NCI-H1048 (cell line): ENCODE results near the gene PHLDA2.
A peak's percentile ranks its signal among the peaks of the same experiment; 100 is the strongest.
"Not testable (repeated sequence)": the region's sequence is repeated elsewhere in the genome, so short reads cannot be mapped to it uniquely, and the experiment has no call there.

ENCODE experiments used
- DNase-seq: peaks from one replicate; lab custom pipeline; 2025; lab: John Stamatoyannopoulos, UW

PHLDA2 gene

DNA sequence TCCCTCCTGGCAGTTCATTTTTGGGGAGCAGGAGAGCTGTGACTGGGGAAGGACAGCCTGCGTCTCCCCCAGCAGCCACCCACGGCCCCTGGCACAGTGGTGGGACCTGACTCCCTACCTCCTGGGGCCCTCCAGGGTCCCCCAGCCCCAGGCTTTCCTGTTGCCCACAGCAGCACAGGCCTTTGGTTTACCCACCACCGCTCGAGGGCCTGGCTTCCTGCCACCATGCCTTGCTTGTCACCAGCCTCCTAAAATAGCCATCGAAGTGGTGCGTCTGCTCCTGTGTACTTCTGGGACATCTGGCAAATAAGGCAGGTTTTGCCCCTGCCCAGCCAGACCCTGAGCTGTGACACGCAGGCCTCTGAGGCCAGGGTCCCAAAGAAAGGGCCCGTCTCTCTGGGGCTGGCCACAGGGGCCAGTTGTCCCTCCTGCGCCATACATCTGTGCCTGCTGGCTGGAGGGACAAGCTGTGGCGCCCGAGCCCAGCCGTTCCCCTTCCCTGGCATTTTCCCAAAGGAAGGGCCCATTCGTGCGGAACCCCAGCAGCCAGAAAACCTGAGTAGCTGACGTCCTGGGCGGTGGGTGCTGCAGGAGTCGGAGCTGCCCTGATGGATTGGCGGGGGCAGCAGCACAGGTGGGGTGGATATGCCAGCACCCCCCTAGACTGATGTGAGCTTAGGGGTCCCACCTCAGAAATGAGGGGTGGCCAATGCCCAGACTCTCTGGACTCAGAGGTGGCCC is 14.6 kb downstream of the PHLDA2 start:
- no peak for DNase-seq

DNA sequence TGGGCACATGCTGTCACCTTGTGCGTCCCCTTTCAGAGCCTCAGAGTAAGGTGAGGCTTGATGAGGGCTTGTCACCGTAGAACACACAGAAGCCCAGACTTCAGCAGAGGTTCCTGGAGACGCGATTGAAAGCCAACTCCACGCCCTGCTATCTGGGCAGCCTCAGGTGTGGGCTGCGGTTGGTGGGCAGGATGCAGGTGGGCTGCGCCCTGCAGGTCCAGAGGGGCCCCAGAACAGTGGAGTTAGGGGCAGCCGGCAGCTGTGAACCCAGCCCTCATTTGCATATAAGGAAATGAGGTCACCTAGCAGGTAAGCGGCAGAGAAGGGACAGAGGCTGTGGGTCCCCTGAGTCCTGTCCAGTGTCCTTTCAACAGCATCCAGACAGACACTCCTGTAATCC is 15.4 kb downstream of the PHLDA2 start:
- DNase-seq = no peak

DNA sequence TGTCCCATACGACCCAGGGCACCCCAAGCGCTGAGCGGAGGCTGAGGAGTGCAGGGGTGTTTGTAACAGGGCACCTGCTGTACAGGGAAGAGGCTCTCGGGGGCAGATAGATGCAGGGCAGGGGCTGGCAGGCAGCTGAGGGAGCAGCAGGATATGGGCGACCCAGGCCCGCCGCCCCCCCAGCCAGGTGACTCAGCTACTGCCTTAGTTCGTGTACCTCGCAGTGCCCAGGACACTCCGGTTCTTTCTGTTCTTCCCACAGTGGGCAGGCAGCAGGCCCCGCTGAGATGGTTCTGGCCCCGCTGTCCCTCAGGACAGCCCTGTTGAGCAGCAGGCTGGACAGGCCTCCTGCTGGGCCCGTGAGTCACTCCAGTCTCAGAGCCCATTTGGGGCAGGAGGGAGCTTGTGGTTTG is 16.2 kb downstream of the PHLDA2 start:
- DNase-seq = no peak

DNA sequence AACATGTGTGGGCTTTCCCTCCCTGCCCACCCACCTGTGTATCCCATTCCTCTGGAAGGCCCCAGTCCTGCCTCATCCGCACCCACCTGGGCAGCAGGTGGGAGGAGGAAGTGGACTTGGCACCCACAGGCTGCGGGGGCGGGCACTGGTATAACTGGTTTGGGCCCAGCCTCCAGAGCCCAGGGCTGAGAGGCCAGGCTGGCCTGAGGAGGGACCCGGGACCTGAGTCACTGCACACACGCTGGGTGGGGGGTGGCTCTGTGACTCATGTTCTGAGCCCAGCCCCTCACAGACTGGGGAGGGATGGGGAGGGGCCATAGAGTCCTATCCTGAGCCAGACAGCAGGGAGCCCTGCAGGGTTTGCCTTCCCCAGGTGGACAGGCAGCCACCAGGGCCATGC is 16.7 kb downstream of the PHLDA2 start:
- no peak for DNase-seq

DNA sequence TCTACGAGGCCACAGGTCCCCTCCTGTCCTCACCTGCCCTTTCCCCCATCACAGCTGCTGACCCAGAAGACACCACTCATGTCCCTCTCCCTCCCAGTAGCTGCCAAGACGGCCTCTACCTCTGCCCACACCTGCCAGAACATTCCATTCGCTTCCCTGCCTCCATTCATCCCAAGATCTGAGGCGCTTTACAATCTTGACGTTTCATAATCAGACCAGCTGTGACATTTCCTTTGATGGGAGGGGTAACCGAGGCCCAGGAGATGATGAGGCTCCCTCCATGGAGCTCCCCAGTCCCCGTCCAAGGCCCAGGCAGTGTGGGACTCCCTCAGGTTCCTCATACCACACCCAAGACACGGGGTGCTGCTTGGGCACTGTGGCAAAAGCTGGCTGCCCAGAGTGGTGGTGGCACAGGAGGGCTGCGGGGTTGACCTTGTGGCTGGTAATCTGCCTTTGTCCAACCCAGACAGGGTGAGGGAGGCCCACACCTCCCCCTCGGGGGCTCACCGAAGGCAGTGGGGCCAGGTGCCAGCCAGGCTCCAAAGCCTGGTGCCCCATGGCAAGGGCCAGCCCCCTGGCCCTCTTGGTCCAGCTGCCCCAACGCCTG is 17.3 kb downstream of the PHLDA2 start:
- DNase-seq = no peak

DNA sequence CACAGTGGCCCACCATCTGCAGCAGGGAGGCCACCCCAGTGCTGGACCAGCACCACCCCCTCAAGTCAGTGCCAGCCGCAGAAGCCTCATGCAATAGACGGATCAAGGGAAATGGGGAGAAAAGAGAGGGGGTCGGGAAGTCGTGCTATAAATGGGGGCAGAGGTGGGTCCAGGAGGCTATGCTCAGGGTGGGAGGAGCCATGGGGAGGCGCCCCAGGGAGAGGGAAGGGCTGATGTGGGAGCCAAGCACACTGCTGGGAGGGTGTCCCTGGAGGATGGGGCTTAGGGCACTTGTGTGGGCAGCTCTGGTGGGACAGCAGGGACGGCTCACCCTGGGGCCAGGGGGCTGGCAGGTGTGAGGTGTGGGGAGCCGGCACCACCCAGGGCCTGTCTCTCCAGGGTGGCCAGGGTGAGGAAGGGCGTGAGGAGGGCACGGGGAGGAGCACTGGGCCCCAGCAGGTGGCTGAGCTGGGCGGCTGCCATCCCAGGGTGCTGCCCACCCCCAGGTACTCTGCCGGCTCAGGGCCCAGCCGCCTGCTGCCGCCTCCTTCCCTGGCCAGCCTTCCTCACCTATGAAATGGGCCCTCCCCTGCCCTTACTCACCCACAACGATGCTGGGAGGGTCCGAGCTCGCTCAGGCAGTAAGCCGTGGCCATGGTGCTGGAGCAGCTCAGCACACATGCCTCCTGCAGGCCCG is 18.0 kb downstream of the PHLDA2 start:
- no peak for DNase-seq

DNA sequence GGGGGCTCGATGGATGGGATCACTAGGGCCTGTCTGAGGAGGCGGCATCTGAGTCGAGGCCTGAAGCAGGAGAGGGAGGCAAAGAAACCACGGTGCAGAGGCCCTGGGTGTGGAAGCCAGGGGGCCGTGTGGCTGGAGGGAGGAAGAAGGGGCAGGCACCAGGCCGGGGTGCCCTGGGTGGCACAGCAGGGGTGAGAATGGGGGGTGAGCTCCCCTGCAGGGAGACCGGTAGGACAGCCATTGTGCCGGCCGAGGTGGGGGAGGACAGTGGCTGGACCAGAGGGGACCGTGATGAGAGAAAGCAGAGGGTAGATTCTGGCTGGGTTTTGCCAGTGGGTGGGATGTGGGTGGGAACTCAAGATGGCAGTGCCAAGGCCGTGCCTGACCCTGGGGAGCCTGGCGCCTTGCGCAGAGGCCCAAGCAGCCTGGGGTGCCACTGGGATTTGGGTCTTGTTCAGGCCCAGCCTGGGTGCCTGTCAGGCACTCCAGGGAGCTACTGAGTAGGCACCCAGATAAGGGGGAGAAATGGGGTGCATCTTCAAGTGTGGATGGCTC is 18.7 kb downstream of the PHLDA2 start:
- DNase-seq = no peak

DNA sequence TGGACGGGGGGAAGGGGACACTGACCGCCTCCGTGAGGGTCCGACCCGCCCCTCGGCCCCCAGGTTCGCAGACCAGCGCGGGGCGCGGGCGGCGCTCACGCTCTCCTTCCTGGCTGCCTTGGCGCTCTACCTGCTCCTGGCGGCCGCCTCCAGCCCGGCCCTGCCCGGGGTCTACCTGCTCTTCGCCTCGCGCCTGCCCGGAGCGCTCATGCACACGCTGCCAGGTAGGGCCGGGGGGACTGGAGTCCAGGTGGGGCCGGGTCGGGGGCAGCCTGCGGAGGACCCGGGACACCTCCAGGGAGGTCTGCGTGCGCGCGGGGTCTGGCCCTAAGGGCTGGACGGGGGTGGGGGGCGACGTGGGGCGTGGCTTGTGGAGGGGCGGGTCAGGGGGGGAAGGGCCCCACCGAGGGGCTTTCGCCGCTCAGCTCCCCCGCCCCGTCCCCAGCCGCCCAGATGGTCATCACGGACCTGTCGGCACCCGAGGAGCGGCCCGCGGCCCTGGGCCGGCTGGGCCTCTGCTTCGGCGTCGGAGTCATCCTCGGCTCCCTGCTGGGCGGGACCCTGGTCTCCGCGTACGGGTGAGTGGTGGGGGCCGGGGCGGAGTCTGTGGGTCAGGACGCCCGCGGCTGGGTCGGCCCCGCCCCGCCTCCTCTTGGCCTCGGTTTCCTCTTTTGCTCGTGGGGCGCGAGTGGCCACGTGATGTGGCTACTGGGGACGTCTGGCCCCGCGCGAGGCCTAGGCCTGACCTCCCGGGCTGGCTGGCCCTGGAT is 19.9 kb downstream of the PHLDA2 start:
- DNase-seq = no peak

DNA sequence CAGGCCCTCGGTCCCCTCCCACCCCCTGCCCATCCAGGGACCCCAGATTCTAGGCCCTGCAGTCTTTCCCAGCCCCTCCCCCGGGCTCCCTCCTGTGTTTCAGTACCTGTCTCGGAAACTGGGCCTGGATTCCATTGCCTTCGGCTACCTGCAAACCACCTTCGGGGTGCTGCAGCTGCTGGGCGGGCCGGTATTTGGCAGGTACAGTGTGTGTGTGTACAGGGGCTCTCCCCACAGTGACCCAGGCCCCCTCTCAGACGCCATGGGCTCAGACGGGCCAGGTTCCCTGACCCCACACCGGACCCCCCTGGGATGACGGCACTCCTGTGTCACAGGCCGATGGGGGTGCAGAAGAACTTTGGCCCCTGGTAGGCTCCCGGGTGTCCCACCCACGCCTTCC is 21.1 kb downstream of the PHLDA2 start:
- DNase-seq = no peak

DNA sequence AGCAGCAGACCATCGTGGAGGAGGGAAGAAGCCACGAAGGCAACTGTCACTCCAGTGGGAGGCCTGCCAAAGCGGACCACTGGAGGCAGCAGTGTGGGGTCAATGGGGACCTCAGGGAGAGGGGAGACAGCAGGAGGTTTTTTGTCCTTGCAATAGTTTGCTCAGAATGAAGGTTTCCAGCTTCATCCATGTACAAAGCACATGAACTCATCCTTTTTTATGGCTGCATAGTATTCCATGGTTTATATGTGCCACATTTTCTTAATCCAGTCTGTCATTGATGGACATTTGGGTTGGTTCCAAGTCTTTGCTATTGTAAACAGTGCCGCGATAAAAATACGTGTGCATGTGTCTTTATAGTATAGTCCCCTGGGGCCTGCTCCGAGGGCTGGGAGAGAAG is 23.9 kb downstream of the PHLDA2 start:
- not testable (repeated sequence) for DNase-seq

DNA sequence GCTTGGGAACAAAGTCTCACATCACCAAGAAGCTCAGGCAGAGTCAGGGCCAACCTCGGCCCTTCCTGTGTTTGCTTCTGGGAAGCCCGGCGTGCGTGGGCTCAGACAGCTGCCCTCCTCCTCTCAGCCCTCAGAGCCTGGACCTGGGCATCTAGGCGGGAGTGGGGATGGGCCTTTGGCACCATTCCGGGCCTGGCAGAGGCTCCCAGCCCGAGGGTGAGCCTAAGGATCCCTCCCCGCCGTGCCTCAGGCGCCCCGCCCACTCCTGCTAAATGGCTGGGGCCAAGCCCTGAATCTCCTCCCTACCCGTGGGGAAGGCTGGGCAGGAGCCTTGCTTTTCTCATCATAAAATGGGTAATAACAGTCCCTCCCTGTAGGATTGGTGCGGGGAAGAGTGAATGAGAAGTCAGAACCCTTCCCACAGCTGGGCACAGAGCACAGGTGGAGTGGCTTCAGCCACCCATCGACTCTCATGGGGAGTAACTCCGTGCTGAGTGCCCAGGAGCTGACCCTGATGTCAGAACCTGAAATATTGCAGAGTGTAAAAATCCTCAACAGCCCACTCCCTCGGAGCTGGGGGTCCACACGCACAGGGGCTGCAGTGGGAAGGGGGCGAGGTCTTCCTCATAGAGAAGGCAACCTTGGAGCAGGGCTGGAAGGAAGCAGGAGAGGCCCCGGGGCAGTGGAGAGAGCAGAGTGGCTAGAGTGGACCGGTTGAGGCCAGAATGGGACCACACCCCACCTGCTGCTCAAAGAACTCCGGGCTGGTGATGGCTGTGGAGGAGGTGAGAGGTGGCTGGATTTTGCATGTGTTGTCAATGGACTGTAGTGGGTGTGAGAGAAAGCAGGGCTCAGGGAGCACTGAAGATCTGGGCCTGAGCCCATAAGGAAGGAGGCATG is 24.8 kb downstream of the PHLDA2 start:
- DNase-seq = no peak

DNA sequence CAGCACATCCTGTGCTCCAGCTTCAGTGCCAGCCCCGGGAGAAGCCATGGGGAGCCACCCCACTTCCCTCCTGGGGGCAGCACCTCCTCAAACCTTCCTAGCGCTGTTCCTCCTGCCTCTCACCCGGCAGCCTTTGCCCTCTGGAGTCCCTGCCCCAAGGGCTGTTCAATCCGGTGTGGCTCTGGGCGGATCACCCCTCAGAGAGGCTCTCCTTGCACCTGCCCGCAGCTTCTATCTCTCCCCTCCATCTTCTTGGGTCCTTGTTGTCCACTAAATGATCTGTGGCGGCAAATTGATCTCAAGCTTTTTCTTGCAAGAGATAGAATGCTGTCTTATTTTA is 25.6 kb downstream of the PHLDA2 start:
- no peak for DNase-seq

DNA sequence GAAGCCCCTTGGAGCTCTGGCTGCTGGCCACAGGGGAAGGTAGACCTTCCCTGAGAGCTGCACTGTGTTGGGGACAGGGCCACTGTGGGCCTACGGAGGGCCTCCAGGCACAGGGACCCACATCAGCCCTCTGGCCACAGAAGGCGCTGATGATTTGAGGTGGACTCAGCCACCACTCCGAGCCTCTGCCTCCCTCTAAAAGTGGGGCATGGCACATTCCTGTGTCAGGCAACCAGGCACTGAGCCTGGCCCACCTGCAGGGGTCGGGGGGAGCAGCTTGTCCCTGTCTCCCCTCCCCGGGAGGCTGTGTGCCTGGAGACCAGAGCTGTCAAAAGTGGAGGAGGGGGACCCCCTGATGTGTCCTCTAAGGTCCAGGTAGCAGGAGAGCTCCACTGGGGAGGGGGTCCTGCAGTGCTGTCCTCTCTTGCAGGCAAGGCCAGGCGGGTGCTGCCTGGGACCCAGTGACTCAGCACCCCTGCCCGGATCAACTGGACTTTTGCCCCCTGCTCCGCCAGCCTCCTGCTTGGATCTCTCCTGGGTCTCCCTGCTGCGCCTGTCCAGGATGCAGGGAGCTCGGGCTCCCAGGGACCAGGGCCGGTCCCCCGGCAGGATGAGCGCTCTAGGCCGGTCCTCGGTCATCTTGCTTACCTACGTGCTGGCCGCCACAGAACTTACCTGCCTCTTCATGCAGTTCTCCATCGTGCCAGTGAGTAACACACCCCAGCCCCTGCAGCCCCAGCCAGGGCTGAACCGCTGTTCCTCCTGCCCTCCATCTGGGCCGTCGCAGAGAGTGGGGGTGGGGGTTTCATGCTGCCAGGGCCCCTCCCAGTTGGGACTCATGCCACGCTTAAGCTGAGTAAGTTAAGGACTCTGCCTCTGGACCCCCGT is 26.2 kb downstream of the PHLDA2 start:
- DNase-seq = no peak

DNA sequence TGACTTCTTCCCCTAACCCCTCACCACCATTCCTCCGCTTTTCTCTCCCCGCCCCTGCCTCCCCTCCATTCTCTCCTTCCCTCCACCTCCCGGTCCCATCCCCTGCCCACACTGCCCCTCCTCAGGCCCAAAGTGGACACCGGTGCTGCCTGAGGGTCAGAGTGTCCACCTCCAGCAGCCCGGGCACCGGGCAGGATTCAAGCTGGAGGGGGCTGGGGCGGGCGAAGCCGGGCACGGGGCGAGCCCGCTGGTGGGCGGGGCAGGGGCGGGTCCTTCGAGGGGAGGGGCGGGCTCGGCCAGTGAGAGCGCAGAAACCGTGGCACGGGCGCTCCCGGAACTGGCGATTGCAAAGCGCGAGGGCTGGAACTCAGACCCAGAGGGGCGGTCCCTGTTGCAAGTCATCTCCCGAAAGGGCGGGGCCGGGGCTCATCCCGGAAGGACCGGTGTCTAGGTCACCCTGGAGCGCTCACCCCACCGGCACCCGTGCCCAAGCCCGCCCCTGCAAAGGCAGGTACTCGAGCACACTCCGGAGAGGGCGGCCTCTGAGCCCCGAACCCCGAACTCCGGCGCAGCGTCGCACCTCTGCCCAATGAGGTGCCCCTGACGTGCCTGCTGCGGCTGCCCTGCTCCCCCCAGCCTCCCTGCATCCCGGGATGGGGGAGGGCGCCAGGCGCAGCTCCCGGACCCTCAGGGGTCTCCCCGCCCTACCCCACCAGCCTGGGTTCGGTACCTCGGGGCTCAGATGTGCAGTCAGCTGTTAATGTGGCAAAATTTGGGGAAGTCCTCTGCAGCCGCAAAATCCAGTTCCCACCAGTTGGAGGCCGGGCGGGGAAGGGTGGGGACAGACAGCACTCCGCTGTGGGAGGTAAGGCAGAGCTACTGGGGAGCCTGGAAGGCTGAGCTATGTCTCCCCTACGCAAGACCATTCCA is 27.1 kb downstream of the PHLDA2 start:
- peak; percentile 78 for DNase-seq

DNA sequence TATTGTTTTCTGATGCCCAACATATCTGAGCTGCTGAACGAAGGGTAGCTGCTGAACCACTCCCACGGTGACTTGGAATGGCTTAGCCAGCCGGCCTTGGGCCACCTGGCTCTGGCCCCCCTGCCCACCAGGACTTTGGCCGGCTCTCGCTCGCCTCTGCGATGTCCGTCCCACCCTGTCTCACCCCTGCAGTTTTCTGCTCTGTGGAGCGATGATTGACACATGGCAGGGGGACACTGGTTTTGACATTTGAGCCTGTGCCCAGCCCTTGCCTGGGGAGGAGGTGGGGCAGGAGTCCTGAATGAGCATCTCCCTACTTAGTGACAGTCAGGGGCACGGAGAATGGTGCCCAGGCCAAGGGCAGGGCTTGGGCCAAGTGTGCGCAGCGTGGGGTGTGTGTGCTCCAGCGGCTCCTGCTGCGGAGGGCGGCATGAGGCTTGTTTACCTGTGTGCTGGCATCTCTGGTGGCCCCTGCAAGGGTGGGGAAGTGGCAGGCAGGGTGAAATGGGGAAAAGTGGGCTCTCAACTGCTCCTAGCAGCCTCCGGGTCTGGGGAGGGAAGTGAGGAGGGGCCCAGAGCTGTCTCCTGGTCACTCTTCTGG is 27.9 kb downstream of the PHLDA2 start:
- DNase-seq = no peak

DNA sequence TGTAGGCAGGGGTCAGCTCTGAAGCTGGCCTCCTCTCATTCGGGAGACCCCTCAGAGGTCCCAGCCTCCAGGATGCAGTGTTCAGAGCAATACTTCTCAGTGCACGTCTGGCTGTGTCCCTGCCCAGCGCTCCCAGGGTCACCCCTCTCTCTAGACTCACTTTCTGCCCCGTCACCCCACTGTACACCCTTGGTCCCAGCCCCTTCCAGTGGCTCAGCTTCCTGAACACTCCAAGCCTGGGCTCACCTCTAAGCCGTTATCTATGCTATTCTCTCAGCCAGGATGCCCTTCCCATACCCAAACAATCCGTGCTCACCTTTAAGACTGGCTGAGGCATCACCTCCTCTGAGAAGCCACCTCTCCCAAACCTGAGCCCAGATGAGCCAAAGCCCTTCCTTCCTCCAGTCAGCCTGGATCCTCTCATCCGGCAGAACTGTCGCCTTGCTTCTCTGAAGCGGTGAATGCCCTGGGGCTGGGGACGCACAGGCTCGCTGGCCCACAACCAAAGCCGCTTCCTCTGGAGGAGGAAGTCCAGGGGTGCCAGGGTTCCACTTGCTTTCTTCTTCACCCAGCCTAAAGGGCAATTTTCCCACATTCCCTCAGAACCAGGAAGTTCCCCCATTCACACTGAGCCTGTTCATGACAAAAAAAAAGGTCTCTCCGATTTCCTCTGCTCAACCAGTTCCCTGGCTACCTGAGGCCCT is 30.0 kb downstream of the PHLDA2 start:
- no peak for DNase-seq

DNA sequence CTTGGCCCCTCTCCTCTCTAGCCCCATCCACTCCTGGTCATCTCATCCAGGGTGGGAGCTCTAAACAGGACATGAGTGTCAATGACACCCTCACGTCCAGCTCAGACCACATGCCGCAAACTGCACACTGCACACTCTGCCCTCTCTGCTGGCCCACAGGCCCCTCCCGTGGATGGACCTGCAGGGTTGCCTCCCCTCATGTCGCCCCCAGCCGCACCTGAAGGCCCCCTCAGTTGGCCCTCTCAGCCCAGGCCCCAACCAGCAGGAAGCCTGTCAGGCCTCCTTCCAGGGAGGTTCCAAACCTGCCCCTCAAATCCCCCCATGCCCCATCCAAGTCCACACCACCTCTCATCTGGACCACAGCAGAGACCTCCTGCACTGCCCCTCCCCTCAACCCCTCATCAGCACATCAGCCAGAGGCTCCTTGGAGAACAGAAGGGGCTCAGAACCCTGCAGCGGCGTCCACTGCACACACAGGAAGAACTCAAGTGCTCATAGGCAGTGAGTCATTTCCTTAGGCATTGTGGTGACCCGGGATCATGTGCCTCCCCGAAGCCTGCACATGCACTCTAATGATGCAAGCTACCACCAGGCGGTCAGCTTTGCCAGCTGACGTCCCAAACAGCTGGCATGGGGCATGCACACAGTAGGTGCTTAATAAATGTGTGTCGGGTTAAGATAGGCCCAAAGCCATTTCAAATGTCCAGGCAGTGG is 30.7 kb downstream of the PHLDA2 start:
- DNase-seq = no peak

DNA sequence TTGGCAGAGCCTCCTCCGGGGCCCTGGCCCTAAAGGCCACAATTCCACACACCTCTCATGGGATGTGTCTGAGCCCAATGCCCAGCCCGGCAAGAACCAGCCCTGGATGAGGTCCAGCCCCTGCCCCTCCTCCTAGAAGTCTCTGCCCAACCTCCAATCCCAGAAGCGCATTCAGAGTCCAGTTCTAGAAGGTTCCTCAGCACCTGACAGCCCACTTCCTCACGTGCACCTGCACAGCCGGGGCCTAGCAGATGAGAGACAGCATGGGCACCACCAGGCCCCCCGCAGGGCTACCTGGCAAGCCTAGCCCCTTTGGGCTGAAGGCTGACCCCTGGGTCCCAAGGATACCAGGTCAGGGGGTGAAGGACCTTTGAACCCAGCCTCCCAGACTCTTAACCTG is 32.2 kb downstream of the PHLDA2 start:
- DNase-seq = no peak
